MM.1S (cell line): Measurements from ENCODE around the gene ZNF638.

Experiments used
- CTCF ChIP-seq: fragments of 300-600 bp; sonication (generic); IDR thresholded peaks from 2 replicates; pipeline ENCODE4 v1.5.1; 2016; ENCODE audit warnings: antibody characterized with exemption, low read length, mixed read lengths
- EZH2phosphoT487 ChIP-seq: fragments of 300-600 bp; sonication (generic); IDR thresholded peaks from 2 replicates; pipeline ENCODE4 v1.6.1; 2018; ENCODE audit warnings: antibody characterized with exemption, low read length

DNA sequence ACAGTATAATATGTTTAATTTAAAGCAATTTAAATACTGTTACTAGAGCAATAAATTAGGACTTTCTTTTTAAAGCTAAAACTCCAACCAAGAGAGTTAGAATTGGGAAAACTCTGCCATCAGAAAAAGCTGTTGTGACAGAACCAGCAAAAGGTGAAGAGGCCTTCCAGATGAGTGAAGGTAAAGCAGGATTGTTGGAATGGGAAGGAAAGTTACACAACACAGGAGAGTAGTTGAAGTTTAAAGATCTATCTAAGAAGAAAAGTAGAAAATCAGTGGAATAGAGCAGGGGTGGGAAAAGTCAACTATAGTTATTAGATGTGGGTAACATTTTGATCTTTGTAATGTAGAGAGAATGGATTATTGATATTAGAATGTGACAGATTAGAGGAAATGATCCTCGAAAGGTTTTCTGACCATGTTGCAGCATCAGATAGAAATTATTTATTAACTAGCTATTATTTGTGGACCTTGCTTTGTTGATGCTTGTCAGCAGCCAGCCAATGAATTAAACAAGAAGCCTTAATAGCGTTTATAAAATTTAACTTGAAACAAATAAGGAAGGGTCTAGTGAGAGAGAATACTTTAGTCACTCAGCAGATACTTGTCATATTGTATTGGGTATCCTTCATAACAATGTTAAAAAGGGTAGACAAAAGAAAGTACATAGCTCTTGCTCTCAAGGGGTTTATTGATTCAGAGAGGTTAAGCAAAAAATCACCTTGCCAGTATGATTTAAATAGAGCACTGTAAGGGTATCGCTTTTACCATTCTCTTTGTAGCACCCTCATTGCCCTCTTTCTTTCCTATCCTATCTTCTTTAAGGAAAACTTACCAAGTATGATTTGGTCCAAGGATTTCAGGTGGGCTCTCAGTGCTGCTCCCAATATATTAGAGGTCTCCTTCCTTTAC is 97.1 kb downstream of the ZNF638 start:
- no peak for TF ChIP-seq CTCF
- no peak for TF ChIP-seq EZH2phosphoT487
